Retinal pigment epithelial cell (primary cell): ENCODE data around the gene RANBP1.

Source experiments
- DNase-seq: peaks from one replicate; pipeline ENCODE4 v3.0.0-alpha.2; 2010; ENCODE audit warnings: low read depth
- H3K4me3 ChIP-seq: 2 replicates; pipeline ENCODE4 v1.5.1; 2011; ENCODE audit warnings: mild to moderate bottlenecking, low read length, control low read depth, moderate library complexity
- TF ChIP-seq, protein P1 (sequence below): conservative IDR thresholded peaks from 2 replicates; pipeline ENCODE4 v1.5.1; 2011; ENCODE audit warnings: low read depth, low read length, control low read depth, inconsistent platforms

RANBP1 gene

DNA sequence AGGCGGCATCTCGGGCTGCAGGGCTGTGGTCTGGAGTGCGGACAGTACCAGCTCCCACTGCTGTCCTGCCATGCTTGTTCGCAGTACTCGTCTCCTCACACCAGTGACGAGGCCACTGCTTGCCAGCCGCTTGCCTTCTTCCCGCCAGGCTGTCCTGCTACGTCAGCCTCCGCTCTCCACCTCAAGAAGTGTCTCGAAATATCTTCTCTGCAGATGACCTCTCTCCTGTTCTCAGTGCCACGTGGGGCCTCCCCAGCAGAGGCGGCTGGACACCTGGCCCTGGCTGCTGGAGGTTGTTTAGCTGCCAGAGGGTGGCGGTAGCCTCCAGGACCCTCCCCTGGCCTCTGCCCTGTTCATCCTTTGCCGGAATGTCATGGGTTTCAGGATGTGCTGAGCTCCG is 38.0 kb downstream of the RANBP1 start:
- TF ChIP-seq, protein P1, sequence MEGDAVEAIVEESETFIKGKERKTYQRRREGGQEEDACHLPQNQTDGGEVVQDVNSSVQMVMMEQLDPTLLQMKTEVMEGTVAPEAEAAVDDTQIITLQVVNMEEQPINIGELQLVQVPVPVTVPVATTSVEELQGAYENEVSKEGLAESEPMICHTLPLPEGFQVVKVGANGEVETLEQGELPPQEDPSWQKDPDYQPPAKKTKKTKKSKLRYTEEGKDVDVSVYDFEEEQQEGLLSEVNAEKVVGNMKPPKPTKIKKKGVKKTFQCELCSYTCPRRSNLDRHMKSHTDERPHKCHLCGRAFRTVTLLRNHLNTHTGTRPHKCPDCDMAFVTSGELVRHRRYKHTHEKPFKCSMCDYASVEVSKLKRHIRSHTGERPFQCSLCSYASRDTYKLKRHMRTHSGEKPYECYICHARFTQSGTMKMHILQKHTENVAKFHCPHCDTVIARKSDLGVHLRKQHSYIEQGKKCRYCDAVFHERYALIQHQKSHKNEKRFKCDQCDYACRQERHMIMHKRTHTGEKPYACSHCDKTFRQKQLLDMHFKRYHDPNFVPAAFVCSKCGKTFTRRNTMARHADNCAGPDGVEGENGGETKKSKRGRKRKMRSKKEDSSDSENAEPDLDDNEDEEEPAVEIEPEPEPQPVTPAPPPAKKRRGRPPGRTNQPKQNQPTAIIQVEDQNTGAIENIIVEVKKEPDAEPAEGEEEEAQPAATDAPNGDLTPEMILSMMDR, result no peak

DNA sequence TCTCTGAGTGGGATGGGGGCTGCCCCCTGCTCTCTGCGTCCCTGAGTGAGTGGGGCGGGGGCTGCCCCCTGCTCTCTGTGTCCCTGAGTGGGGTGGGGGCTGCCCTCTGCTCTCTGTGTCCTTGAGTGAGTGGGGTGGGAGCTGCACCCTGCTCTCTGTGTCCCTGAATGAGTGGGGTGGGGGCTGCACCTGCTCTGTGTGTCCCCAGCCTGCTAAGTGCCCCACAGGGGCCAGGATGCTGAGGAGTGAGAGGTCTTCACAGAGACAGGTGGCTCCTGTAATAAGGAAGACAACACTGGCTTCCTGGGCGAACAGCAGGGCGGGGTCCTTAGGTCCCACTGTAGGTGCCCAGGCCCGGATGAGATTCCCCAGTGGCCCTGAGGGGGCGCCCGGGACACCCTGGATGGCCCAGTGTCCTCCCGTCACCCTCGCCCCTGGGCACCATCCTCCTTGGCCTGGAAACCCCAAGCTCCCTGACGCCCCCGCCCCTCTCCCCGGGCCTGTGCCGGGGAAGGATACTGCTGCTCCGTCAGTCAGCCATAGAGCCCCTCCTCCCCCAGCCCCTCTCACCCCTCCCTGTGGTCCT is 38.8 kb downstream of the RANBP1 start:
- H3K4me3 ChIP-seq, result no peak overlapping the region
- no peak for DNase-seq
- TF ChIP-seq, protein P1, result peak; percentile 5

More for the DNA sequence above, 38.0 kb downstream of the RANBP1 start:
- H3K4me3 ChIP-seq, result no peak overlapping the region
- no peak for DNase-seq

DNA sequence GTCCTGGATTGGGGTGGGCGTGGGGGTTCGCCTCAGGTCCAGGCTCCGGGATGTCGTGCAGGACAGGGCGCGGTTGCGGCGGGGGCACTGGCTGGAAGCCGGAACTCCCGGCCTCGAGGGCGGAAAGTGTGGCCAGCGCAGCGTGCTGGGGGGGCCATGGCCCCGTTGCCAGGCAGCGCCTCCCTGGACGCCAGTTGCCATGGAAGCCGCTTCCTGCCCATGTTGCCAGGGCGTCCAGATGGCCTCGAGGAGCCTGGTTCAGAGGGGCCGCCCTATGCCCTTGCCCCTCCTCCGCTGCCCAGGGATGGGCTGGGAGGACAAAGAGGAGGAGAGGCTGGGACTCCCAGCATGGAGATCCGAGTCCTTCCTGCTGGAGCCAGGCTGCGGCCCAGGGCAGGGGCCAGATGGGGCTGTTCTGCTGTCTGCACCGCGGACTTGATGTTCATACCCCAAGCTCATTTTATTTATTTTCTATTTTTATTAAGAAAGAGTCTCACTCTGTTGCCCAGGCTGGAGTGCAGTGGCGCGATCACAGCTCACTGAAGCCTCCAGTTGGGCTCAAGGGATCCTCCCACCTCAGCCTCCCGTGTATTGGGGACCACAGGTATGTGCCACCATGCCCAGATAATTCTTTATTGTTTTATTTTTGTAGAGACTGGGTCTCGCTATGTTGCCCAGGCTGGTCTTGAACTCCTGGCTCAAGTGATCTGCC is 39.6 kb downstream of the RANBP1 start:
- DNase-seq, result no peak
- TF ChIP-seq, protein P1, result no peak
- no peak overlapping the region for H3K4me3 ChIP-seq

DNA sequence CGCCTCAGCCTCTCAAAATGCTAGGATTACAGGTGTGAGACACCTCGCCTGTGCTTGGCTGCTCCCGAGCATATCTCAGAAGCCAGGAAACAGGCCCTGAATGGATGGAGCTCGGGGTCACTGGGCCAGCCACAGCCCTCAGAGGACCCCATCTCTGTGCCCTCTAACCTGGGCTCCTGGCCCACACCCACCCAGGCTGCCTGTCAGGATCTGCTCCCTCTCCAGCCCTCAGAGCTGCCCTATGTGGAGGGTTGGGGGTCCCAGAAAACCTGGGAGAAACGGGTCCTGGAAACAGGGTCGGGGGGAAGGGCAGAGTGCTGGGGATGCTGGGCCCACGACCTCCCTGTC is 40.1 kb downstream of the RANBP1 start:
- no peak for DNase-seq
- H3K4me3 ChIP-seq, result no peak overlapping the region
- TF ChIP-seq, protein P1, result no peak

DNA sequence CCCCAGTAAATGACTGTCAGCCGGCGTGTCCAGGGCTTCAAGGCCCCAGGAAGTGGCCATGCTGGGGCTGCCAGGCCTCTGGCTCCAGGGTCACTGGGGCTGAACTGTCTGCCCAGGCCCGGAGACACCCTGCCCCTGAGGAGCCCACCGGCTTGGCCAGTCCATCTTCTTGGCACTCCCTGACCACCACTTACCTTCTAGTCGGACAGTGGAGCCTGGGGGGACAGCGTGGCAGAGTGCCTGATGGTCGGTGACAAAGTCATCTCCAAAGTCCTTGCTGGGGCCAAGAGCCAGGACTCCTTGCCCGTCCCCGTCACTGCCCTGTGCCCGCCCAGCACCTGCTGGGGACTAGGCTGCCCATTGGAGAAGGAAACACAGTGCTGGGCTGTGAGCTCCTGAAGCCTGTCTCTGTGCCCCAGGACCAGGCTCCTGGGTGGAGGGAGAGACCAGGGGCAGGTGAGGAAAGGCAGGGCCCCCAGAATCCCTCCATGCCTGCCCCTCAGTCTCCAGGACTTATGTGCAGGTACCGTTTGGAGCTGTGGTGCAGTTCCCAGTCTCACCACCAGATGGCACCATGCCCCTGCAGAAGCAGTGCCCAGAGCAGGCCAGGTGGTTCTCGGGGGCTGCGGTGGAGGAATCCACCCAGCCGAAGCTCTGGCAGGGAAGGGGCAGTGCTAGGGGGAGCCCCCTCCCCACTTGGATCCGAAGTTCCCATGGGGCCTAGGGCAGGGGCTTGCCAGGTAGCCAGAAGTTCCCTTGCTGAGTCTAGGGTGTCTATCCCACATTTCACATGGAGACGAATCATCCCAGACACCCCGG is 40.9 kb downstream of the RANBP1 start:
- TF ChIP-seq, protein P1, result peak; percentile 96
- H3K4me3 ChIP-seq, result no peak overlapping the region
- peak; percentile 18 for DNase-seq

DNA sequence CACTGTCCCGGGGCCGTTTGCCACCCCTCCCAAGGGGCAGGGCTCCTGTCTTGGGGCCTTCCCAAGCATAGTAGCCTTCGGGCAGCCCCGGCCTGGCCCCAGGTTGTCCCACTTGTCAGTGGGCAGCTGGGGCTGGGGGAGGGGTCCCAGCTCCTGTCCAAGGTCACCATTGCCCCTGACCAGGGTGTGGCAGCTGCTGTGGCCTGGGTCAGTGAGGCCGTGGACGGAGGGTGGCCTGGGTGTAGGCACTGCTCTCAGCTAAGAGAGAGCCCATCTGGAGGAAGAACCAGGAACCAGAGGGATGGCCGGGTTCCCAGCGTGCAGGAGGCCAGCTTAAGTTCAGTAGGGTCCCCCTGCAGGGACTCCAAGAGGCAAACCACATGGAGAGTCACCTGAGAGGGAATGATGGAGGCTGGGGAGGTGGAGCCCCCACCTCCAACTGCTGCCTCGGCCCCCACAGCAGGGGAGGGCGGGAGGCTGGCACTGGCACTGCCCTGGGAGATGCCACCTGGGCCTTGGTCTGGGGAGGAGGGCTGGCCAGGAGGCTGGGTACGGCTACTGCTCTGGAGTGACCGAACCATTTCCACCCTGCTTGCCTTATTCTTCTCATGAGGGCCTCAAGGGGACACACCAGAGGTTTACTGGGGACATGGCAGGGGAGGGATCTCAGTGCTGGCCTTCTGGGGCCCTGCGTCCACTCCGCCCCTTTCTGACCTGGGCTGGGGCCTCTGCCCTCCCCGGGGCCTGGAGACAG is 41.7 kb downstream of the RANBP1 start:
- H3K4me3 ChIP-seq, result no peak overlapping the region
- DNase-seq, result no peak
- TF ChIP-seq, protein P1, result no peak
